Prostate gland (tissue), 2 donors: Measurements from ENCODE around the gene DCDC2B.

Experiments
- POLR2A ChIP-seq: fragments of 450-650 bp; IDR thresholded peaks from one replicate; pipeline ENCODE4 v1.6.1; 2016; ENCODE audit warnings: antibody characterized with exemption, mild to moderate bottlenecking
- POLR2AphosphoS5 ChIP-seq: sonication (generic); formaldehyde crosslinking; IDR thresholded peaks from one replicate; pipeline ENCODE4 v1.6.1; 2017; ENCODE audit warnings: antibody characterized with exemption
- TF ChIP-seq, protein P1 (sequence below), 4 experiments: fragments of 200-600 bp in 2 of 4; fragments of 450-650 bp in 2 of 4; sonication (generic) in 2 of 4; IDR thresholded peaks; 1 replicate in 3 of 4; 2 replicates in 1 of 4; pipeline ENCODE4 v1.5.1; 2016 to 2019; ENCODE audit warnings: antibody characterized with exemption in 4 of 4, mild to moderate bottlenecking in 2 of 4, moderate library complexity in 2 of 4

DNA sequence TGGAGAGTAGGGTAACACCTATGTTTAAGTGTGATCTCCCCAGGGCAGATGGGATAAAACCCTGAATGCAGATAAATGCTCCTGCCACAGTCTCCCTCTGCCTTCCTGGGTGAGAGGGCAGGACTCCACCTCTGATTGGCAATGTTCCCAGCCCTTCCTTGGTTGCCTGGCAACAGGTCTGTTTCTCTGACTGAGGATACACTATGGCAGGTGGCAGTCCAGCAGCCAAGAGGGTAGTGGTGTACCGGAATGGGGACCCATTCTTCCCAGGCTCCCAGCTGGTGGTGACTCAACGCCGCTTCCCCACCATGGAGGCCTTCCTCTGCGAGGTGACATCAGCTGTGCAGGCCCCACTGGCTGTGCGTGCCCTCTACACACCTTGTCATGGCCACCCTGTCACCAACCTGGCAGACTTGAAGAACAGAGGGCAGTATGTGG is at the start of gene DCDC2B:
- TF ChIP-seq, protein P1, sequence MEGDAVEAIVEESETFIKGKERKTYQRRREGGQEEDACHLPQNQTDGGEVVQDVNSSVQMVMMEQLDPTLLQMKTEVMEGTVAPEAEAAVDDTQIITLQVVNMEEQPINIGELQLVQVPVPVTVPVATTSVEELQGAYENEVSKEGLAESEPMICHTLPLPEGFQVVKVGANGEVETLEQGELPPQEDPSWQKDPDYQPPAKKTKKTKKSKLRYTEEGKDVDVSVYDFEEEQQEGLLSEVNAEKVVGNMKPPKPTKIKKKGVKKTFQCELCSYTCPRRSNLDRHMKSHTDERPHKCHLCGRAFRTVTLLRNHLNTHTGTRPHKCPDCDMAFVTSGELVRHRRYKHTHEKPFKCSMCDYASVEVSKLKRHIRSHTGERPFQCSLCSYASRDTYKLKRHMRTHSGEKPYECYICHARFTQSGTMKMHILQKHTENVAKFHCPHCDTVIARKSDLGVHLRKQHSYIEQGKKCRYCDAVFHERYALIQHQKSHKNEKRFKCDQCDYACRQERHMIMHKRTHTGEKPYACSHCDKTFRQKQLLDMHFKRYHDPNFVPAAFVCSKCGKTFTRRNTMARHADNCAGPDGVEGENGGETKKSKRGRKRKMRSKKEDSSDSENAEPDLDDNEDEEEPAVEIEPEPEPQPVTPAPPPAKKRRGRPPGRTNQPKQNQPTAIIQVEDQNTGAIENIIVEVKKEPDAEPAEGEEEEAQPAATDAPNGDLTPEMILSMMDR (IDR thresholded peaks at IDR 0.05) = no peak
- TF ChIP-seq POLR2A (no peak), POLR2AphosphoS5 (no peak)
